Loucy (cell line): ENCODE measurements around the gene SMYD1.

Experiments used
- H2AFZ ChIP-seq: fragments of 200-600 bp; sonication (generic); 2 replicates; pipeline ENCODE4 v1.6.0; 2016; ENCODE audit warnings: antibody characterized with exemption, mild to moderate bottlenecking, low read length, moderate library complexity
- H3F3A ChIP-seq: fragments of 200-600 bp; 2 replicates; pipeline ENCODE4 v1.6.0; 2016; ENCODE audit warnings: antibody characterized with exemption, low read depth, mild to moderate bottlenecking
- H3K27me3 ChIP-seq: fragments of 200-600 bp; sonication (generic); 2 replicates; pipeline ENCODE4 v1.6.1; 2014; ENCODE audit warnings: low read length, mild to moderate bottlenecking; ENCODE audit not compliant: insufficient read depth, poor library complexity, severe bottlenecking
- H3K36me3 ChIP-seq: fragments of 200-600 bp; sonication (generic); 2 replicates; pipeline ENCODE4 v1.6.1; 2016; ENCODE audit warnings: low read length; ENCODE audit not compliant: insufficient read depth
- H3K4me1 ChIP-seq: fragments of 200-600 bp; sonication (generic); 2 replicates; pipeline ENCODE4 v1.5.1; 2014; ENCODE audit warnings: low read length, mild to moderate bottlenecking; ENCODE audit not compliant: insufficient read depth, poor library complexity, severe bottlenecking
- H3K4me2 ChIP-seq: fragments of 200-600 bp; sonication (generic); 2 replicates; pipeline ENCODE4 v1.6.0; 2014; ENCODE audit warnings: antibody characterized with exemption, low read length, low read depth, mild to moderate bottlenecking; ENCODE audit not compliant: poor library complexity, severe bottlenecking
- H3K4me3 ChIP-seq: fragments of 200-600 bp; sonication (generic); 2 replicates; pipeline ENCODE4 v1.5.1; 2014; ENCODE audit warnings: low read length, mild to moderate bottlenecking, mixed read lengths; ENCODE audit not compliant: poor library complexity, severe bottlenecking
- H3K79me2 ChIP-seq: fragments of 200-600 bp; sonication (generic); 2 replicates; pipeline ENCODE4 v1.6.1; 2014; ENCODE audit warnings: low read length; ENCODE audit not compliant: insufficient read depth
- H3K9ac ChIP-seq: fragments of 200-600 bp; sonication (generic); 2 replicates; pipeline ENCODE4 v1.6.0; 2014; ENCODE audit warnings: mild to moderate bottlenecking, low read depth, low read length, moderate library complexity; ENCODE audit not compliant: poor library complexity, severe bottlenecking
- H3K9me2 ChIP-seq: fragments of 200-600 bp; sonication (generic); replicated peaks from 2 replicates; pipeline ENCODE4 v1.6.1; 2016; ENCODE audit warnings: low read depth, low read length, mixed read lengths
- H3K9me3 ChIP-seq: fragments of 200-600 bp; sonication (generic); 2 replicates; pipeline ENCODE4 v1.6.1; 2014; ENCODE audit warnings: mild to moderate bottlenecking, antibody characterized with exemption, low read length, low read depth; ENCODE audit not compliant: insufficient read depth
- H4K20me1 ChIP-seq: fragments of 200-600 bp; sonication (generic); 2 replicates; pipeline ENCODE4 v1.6.0; 2014; ENCODE audit warnings: antibody characterized with exemption, low read length, mild to moderate bottlenecking; ENCODE audit not compliant: insufficient read depth, poor library complexity, severe bottlenecking
- EZH2phosphoT487 ChIP-seq: fragments of 200-600 bp; IDR thresholded peaks from 2 replicates; pipeline ENCODE4 v1.6.1; 2018; ENCODE audit warnings: antibody characterized with exemption, mild to moderate bottlenecking, moderate library complexity, borderline replicate concordance
- TF ChIP-seq, protein P1 (sequence below): fragments of 200-600 bp; sonication (generic); conservative IDR thresholded peaks from 2 replicates; pipeline ENCODE4 v1.5.1; 2014; ENCODE audit warnings: mild to moderate bottlenecking, antibody characterized with exemption, low read length

Gene SMYD1

DNA sequence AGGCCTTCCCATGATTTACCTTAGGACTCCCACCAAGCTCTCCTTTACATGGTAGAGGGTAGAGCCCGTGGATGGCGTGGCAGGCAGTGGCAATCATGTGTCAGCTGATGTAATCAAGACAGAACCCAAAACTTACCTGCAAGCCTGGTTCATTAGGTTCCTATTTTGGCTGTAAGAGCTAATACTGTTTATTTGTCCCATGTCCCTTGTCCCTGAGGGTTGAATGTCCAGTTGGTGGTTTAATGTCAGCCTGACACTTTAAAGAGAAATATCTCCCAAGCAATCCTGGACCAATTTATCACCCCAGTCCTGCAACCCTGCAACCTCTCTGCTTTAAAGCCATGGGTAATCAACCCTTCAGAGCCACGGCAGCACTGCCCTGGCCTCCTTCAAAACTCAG is 66.2 kb downstream of the SMYD1 start:
- H3K9me3 ChIP-seq, result no peaks in the 10 kb centered on the region
- H3K4me3 ChIP-seq, result no peak overlapping the region
- no peaks in the 10 kb centered on the region for H3F3A ChIP-seq
- no peaks in the 10 kb centered on the region for H3K27me3 ChIP-seq
- TF ChIP-seq EZH2phosphoT487, result no peak
- TF ChIP-seq, protein P1, sequence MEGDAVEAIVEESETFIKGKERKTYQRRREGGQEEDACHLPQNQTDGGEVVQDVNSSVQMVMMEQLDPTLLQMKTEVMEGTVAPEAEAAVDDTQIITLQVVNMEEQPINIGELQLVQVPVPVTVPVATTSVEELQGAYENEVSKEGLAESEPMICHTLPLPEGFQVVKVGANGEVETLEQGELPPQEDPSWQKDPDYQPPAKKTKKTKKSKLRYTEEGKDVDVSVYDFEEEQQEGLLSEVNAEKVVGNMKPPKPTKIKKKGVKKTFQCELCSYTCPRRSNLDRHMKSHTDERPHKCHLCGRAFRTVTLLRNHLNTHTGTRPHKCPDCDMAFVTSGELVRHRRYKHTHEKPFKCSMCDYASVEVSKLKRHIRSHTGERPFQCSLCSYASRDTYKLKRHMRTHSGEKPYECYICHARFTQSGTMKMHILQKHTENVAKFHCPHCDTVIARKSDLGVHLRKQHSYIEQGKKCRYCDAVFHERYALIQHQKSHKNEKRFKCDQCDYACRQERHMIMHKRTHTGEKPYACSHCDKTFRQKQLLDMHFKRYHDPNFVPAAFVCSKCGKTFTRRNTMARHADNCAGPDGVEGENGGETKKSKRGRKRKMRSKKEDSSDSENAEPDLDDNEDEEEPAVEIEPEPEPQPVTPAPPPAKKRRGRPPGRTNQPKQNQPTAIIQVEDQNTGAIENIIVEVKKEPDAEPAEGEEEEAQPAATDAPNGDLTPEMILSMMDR, result no peak
- no peaks in the 10 kb centered on the region for H3K36me3 ChIP-seq
- no peaks in the 10 kb centered on the region for H3K79me2 ChIP-seq
- no peaks in the 10 kb centered on the region for H4K20me1 ChIP-seq
- no peak overlapping the region for H3K9ac ChIP-seq
- no peaks in the 10 kb centered on the region for H3K9me2 ChIP-seq
- no peaks in the 10 kb centered on the region for H3K4me1 ChIP-seq
- no peak overlapping the region for H2AFZ ChIP-seq
- no peak overlapping the region for H3K4me2 ChIP-seq

DNA sequence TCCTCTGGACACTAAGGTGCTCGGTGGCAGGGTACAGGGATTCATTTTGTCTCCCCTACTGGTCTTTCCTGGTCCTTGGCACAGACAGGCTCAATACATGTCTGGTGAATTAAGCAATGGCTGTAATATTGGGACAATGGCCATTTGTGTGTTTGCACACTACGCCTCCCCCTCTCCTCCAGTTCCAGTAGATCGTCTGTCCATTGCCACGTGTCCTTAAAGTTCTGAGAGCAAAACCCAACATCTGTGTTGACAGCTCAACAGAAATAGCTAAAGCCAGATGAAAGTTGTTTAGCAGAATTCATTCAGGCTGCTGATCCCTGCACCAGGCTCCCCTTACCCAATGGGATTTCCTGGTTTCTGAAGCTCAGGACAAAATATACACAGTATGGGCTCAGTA is 69.2 kb downstream of the SMYD1 start:
- no peaks in the 10 kb centered on the region for H3F3A ChIP-seq
- TF ChIP-seq, protein P1, result no peak
- no peak for TF ChIP-seq EZH2phosphoT487
- H3K36me3 ChIP-seq, result no peaks in the 10 kb centered on the region
- no peaks in the 10 kb centered on the region for H3K79me2 ChIP-seq
- H3K27me3 ChIP-seq, result no peaks in the 10 kb centered on the region
- H3K4me3 ChIP-seq, result no peak overlapping the region
- H3K9me2 ChIP-seq, result no peaks in the 10 kb centered on the region
- no peaks in the 10 kb centered on the region for H3K9me3 ChIP-seq
- no peak overlapping the region for H2AFZ ChIP-seq
- no peak overlapping the region for H3K4me2 ChIP-seq
- H3K9ac ChIP-seq, result no peak overlapping the region
- no peaks in the 10 kb centered on the region for H4K20me1 ChIP-seq
- H3K4me1 ChIP-seq, result no peaks in the 10 kb centered on the region

GRCh38 chr2:88137833-88138232 is 70.2 kb downstream of the SMYD1 start:
- H3F3A ChIP-seq, result no peaks in the 10 kb centered on the region
- no peaks in the 10 kb centered on the region for H3K9me3 ChIP-seq
- H3K79me2 ChIP-seq, result no peaks in the 10 kb centered on the region
- no peak for TF ChIP-seq EZH2phosphoT487
- TF ChIP-seq, protein P1, result no peak
- H3K4me2 ChIP-seq, result no peak overlapping the region
- H3K36me3 ChIP-seq, result no peaks in the 10 kb centered on the region
- no peaks in the 10 kb centered on the region for H4K20me1 ChIP-seq
- no peaks in the 10 kb centered on the region for H3K9me2 ChIP-seq
- no peak overlapping the region for H3K9ac ChIP-seq
- H3K4me1 ChIP-seq, result no peaks in the 10 kb centered on the region
- H3K4me3 ChIP-seq, result no peak overlapping the region
- H3K27me3 ChIP-seq, result no peaks in the 10 kb centered on the region
- no peak overlapping the region for H2AFZ ChIP-seq
